ENCODE data around the gene C19orf81.

The C19orf81 gene

GRCh38 chr19:50629801-50630200 lies 19.4 kb upstream of the C19orf81 start:
- no peak for DNase-seq

- no peak for DNase-seq
These were observed 17.0 kb upstream of the C19orf81 start for GRCh38 chr19:50632151-50632835.

DNA sequence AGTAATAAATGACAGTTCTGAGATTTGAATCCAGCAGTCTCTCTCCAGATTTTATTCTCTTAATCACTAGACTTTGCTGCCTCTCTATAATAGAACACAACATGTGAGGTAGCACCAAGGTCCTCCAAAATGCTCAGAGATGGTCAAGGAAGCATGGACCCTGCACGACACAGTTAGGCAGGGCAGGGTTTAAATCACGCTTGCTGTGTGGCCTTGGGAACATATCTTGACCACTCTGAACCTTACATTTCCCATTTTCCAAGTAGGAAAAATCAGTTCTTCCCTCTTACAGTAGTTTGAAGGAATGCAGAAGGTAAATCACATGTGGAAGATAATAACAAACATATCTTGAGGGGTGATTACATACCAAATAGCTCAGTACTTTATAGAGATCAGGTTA lies 15.9 kb upstream of the C19orf81 start:
- no peak for DNase-seq

DNA sequence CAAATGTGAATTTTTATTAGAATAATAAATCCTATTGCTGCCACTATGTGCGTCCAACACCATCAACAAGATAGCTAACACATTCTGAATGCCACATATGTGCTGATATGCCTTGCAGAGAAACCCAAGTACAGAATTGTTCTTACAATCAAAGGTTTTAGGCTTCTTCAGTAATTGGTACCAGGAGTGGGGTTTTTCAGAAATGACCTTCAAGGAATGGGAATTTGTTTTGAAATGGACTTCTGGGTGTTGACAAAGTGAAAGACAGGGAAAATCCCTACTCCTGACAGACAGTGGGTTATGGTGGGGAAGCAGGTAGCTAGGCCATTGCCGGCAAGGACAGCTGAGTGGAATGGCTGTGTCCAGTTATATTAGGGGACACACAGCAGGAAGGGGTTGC lies 15.3 kb upstream of the C19orf81 start:
- DNase-seq, result no peak

DNA sequence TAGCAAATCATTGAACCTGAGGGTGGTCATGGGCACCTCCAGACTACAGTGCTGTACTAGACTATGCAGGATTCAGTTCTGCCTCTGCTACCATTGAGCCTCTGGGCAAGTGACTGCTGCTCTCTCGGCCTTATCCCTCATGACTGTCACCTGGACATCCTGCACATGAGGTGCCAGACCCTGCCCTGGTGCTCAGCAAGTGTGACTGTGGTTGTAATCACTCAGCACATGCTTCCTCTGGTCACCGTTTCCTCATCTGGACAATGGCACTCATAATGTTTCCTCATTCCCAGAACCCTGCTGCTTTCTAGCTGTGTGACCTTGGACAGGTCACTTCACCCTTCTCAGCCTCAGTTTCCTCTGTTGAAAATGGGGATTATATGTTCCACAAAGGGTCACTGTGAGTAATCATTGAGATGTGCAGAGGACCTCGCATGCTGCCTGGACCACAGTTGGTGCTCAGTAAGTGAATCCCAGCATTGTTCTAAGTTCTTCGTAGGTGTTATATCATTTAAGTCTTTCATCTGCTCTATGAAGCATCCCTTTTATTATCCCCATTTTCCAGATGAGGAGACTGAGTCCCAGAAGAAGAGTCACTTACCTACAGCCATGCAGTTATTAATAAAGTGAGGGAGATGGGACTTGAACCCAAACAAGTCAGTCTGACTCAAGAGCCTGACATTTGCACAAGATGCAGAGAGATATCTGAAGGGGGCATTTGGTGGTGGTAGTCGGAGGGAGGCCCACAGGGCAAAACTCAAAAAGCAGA lies 12.7 kb upstream of the C19orf81 start:
- no peak for DNase-seq

DNA sequence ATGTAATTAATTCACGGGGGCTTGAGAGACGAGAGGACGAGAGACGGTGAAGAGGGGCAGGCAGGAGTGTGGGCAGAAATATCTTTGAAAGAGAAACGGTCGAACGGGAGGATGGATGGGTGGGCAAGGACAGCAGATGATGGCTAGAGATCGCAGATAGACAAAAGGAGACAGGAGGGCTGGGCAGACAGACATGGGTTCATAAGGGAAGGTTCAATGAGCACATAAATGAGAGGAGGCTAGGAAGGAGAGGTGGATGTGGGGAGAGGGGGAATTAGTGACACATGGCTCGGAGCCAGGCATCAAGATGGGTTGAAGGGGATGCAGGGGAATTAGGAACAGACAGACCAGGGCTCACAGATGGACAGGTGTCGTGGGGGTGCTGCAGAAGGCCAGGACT lies 10.6 kb upstream of the C19orf81 start:
- DNase-seq, result no peak

GRCh38 chr19:50639121-50640112 lies 9.8 kb upstream of the C19orf81 start, which contains the start of gene SYT3:
TSS of gene SYT3 (minus strand) at chr19:50639881. CDS start at chr19:50637411, 2,470 bp downstream.
- peak in 5 of 6 experiments; percentile 7 to 43 (median 23) for DNase-seq

GRCh38 chr19:50640368-50640767 lies 8.9 kb upstream of the C19orf81 start:
- DNase-seq, result no peak

DNA sequence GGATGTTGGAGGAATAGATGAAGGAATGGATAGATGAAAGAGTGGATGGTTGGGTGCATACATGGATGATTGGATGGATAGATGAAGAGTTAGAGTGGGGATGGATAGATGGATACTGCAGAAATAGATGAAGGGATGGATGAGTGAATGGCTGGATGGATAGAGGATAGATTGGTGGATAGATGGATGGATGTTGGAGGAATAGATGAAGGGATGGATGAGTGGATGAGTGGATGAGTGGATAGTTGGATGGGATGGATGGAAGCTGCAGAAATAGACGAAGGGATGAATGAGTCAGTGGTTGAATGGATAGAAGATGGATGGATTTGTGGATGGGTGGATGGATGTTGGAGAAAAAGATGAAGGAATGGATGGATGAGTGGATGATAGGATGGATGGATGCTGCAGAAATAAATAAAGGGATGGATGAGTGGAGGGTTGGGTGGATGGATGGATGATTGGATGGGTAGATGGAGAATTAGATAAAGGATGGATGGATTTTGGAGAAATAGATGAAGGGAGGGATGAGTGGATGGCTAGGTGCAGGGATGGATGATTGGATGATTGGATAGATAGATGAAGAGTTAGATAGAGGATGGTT lies 4.8 kb upstream of the C19orf81 start:
- DNase-seq, result no peak

- DNase-seq, result no peak
These were observed 4.1 kb upstream of the C19orf81 start for GRCh38 chr19:50645107-50645506.

DNA sequence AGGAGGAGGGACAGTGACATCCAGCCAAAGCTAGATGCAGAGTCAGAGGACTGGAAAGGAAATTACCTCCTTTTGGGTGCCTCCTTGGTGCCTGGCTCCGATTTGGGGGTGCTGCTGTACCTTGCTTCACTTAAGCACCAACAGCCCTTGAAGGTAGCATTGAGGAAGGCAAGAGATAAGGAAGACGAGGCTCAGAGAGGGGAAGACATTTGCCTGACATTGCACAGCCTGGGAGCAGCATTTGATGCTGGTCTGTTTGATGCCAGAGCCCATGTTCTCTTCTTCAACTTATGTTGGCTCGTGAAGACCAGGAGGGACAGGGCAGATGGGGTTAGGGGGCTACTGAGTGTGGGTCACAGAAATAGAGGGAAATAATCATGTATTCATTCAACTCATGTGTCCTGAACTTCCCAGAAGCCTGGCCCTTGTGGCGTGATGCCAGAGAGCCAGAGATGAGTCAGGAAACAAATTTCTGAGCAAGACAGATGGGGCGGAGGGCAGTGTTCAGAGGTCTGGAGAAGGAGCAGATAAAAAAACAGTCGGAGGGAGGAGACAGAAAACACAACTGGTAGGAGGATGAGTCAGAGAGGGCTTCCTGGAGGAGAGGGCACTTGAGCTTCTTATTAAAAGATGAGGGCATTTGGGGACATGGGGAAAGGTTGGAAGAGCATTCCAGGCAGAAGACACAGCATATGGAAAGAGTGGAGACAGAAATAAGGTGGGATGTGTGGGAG lies 3.0 kb upstream of the C19orf81 start:
- DNase-seq, result no peak

GRCh38 chr19:50647879-50648615 lies 1.2 kb upstream of the C19orf81 start:
- no peak for DNase-seq

DNA sequence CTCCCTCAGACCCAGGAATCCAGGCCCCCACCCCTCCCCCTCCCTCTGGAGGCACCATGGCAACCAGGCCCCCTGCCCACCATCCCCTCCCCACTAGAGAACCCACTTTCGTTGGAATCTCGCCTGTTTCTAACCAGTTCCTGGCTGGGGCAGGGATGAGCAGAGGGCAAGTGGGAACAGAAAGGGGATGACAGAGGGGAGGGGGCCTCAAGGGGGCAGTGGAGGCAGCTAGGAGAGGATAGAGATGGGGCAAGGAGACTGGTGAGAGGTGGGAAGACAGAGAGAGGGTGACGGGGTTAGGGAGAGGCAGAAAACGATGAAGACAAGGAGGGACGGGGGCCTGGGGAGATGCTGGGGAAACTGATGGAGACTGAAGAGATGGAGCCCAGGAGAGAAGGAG lies 586 bp upstream of the C19orf81 start:
- no peak for DNase-seq

GRCh38 chr19:50651174-50651573 lies 1.9 kb downstream of the C19orf81 start:
- no peak for DNase-seq

DNA sequence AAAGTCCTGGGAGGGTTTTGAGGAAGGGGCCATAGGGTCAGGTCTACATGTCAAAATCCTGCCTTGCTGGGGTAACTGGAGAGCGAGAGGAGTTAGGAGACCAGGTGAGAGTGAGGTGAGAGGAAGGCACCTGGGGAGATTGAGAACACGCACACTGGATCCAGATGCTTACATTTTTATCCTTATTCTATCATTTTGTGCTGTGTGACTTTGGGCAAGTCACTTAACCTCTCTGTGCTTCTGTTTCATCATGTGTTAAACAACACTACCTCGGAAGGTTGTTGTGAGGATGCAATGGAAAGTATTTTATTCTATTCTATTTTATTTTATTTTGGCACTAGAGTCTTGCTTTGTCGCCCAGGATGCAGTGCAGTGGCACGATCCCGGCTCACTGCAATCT lies 3.5 kb downstream of the C19orf81 start:
- DNase-seq, result no peak

DNA sequence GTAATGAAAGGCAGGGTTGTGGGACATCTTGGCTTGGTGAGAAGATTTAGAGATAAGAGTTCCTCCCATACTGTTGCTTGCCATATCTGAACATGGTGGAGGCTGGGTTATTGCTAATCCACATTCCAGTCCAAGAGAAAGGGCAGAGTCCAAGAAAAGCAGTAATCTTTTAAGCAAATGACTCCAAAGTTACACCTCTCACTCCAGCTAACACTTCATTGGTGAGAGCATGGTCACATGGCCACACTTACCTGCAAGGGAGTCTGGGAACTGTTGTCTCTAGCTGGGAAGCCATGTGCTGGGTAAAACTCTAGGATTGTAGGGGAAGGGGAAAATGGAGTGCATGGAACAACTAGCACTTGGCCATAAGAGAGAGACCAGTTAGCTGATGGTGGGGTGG lies 5.6 kb downstream of the C19orf81 start:
- no peak for DNase-seq

DNA sequence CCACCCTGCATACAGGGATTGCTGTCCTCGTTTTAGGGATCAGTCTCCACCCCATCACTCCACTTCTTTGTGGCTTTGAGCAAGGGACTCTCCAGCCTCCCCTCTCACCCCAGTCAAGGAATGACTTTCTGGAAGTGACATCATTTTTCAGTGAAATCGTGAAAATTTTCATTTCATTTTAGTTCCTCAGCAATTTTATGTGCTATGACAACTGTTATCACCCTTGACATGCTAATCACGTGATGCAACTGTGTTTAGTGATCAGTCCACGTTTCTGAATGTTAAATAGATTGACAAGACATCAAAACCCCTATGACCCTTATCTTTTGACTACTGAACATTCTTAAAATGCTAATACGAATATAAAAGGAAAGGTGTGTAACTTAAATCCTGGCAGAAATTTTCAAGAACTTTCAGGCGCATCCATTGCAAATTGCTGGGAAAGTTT lies 8.0 kb downstream of the C19orf81 start:
- DNase-seq, result no peak

- peak; percentile 52 to 69 (median 58) for DNase-seq
These were observed 8.6 kb downstream of the C19orf81 start for GRCh38 chr19:50657712-50658440.

- peak; percentile 5 to 40 (median 28) for DNase-seq
These were observed 9.4 kb downstream of the C19orf81 start for GRCh38 chr19:50658441-50659317.

All from stimulated activated naive CD4-positive, alpha-beta T cell (primary cell).